Activated naive CD8-positive, alpha-beta T cell treated with anti-CD3 and anti-CD28 coated beads, Interleukin-2, amount 50 U/mL, for 24 hours (primary cell): ENCODE data around the gene CTSE.

Experiments
- ATAC-seq: fragments of 150-1000 bp; cut with Tn5 transposase; one replicate; pipeline ENCODE4 v1.10.0; 2021
- DNase-seq: peaks from one replicate; pipeline ENCODE4 v3.0.0; 2021
- H3K27ac Mint-ChIP-seq: one replicate; pipeline ENCODE4 v1.8.0; 2021; ENCODE audit warnings: mild to moderate bottlenecking, mixed read lengths
- H3K27me3 Mint-ChIP-seq: one replicate; pipeline ENCODE4 v1.8.0; 2021; ENCODE audit warnings: mixed read lengths
- H3K36me3 Mint-ChIP-seq: one replicate; pipeline ENCODE4 v1.8.0; 2021; ENCODE audit warnings: low read depth, mixed read lengths
- H3K4me1 Mint-ChIP-seq: one replicate; pipeline ENCODE4 v1.8.0; 2021; ENCODE audit warnings: mixed read lengths
- H3K4me3 Mint-ChIP-seq: one replicate; pipeline ENCODE4 v1.8.0; 2021; ENCODE audit warnings: mild to moderate bottlenecking, moderate library complexity, mixed read lengths
- H3K9me3 Mint-ChIP-seq: one replicate; pipeline ENCODE4 v1.8.0; 2021; ENCODE audit warnings: mixed read lengths

CTSE gene

DNA sequence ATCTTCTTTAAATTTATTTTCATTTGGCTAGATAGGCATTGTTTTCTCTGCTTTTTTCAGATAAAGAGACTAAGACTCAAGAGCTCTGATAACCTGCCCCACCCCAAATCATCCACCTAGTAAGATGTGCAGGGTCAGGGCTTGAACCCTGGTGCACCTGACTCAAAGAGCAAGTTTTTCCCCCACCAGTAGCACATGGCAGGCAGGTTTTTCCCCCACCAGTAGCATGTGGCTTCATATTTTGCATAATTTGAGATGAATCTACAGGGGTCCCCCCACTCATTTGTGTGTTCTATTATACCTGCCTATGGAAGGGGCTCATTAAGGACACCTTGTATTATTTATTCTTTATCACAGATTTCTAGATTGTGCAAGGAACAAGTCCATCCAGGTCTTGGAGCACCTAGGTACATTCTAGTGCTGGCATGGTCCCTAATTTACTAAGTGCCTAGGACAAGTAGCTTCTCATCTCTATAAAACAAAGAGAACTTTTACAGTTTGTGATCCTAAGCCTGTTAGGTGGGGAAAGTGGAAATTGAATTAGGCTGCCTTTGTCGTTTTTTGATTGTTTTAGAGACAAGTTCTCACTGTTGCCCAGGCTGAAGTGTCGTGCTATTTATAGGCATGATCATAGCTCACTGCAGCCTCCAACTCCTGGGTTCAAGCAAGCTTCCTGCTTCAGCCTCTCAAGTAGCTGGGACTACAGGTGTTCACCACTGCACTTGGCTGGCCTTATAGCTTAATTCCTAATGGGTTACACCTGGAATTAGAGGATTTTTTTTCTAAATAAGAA is 13.2 kb upstream of the CTSE start:
- H3K4me1 Mint-ChIP-seq, result peaks cover 33% of the 10 kb centered on the region
- H3K27me3 Mint-ChIP-seq, result peaks cover 16% of the 10 kb centered on the region
- no peaks in the 10 kb centered on the region for H3K36me3 Mint-ChIP-seq
- H3K9me3 Mint-ChIP-seq, result no peaks in the 10 kb centered on the region
- ATAC-seq (peak; percentile 63), DNase-seq (no peak)
- no peak overlapping the region for H3K27ac Mint-ChIP-seq
- H3K4me3 Mint-ChIP-seq, result no peak overlapping the region

DNA sequence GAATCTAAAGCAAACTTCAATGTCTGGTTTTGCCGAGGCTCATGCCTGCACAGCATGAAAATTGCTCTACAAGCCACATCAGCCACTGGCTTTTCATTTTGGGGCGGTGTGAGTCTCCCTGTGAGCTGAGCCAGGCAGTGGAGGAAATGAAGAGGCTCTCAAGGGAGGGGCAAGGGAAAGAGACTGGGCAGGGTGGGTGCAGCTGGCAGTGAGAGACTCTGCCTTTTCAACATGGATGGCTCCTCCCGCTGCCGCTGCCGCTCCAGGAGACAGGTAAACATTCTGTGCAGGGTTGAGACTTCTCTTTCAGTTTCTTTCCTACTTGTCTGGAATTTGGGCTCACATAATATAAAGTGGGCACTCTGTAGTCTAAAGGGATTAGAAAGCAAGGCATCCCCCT is 11.3 kb upstream of the CTSE start:
- Mint-ChIP-seq H3K27me3 (peaks cover 10% of the 10 kb centered on the region), H3K27ac (peak overlapping the region; percentile 10), H3K4me3 (peak overlapping the region; percentile 55), H3K4me1 (peaks cover 29% of the 10 kb centered on the region), H3K9me3 (no peaks in the 10 kb centered on the region), H3K36me3 (no peaks in the 10 kb centered on the region)
- no peak for DNase-seq
- no peak for ATAC-seq

GRCh38 chr1:206032380-206033140 is 8.9 kb upstream of the CTSE start:
- no peak for DNase-seq
- no peak for ATAC-seq
- Mint-ChIP-seq H3K4me1 (peaks cover 16% of the 10 kb centered on the region), H3K27me3 (peaks cover 8% of the 10 kb centered on the region), H3K27ac (no peak overlapping the region), H3K4me3 (no peak overlapping the region), H3K36me3 (no peaks in the 10 kb centered on the region), H3K9me3 (no peaks in the 10 kb centered on the region)

- DNase-seq (peak; percentile 74), ATAC-seq (peak; percentile 93)
- Mint-ChIP-seq H3K9me3 (no peaks in the 10 kb centered on the region), H3K27ac (no peak overlapping the region), H3K27me3 (peaks cover 11% of the 10 kb centered on the region), H3K4me1 (peaks cover 7% of the 10 kb centered on the region), H3K4me3 (no peak overlapping the region), H3K36me3 (no peaks in the 10 kb centered on the region)
Measured at GRCh38 chr1:206030714-206031113, 7.0 kb upstream of the CTSE start.

- no peak for DNase-seq
- Mint-ChIP-seq H3K4me3 (no peak overlapping the region), H3K9me3 (no peaks in the 10 kb centered on the region), H3K4me1 (peaks cover 7% of the 10 kb centered on the region), H3K27me3 (peaks cover 12% of the 10 kb centered on the region), H3K27ac (no peak overlapping the region), H3K36me3 (no peaks in the 10 kb centered on the region)
- ATAC-seq, result no peak
Measured at GRCh38 chr1:206030191-206030590, 6.5 kb upstream of the CTSE start.

- Mint-ChIP-seq H3K27ac (no peak overlapping the region), H3K36me3 (no peaks in the 10 kb centered on the region), H3K4me1 (peaks cover 4% of the 10 kb centered on the region), H3K9me3 (no peaks in the 10 kb centered on the region), H3K4me3 (no peak overlapping the region), H3K27me3 (peaks cover 12% of the 10 kb centered on the region)
- DNase-seq (no peak), ATAC-seq (no peak)
Measured at GRCh38 chr1:206029484-206029883, 5.8 kb upstream of the CTSE start.

- Mint-ChIP-seq H3K4me1 (peaks cover 6% of the 10 kb centered on the region), H3K27ac (no peak overlapping the region), H3K36me3 (no peaks in the 10 kb centered on the region), H3K27me3 (peaks cover 15% of the 10 kb centered on the region), H3K9me3 (no peaks in the 10 kb centered on the region), H3K4me3 (no peak overlapping the region)
- ATAC-seq (no peak), DNase-seq (no peak)
Measured at GRCh38 chr1:206025283-206025820, 1.7 kb upstream of the CTSE start.

- Mint-ChIP-seq H3K4me1 (peaks cover 6% of the 10 kb centered on the region), H3K9me3 (no peaks in the 10 kb centered on the region), H3K4me3 (no peak overlapping the region), H3K27me3 (peaks cover 15% of the 10 kb centered on the region), H3K36me3 (no peaks in the 10 kb centered on the region), H3K27ac (no peak overlapping the region)
- DNase-seq (no peak), ATAC-seq (no peak)
Measured at GRCh38 chr1:206022766-206023165, 929 bp downstream of the CTSE start.

- ATAC-seq, result no peak
- Mint-ChIP-seq H3K36me3 (no peaks in the 10 kb centered on the region), H3K27ac (no peak overlapping the region), H3K9me3 (no peaks in the 10 kb centered on the region), H3K27me3 (peaks cover 11% of the 10 kb centered on the region), H3K4me3 (no peak overlapping the region), H3K4me1 (peaks cover 6% of the 10 kb centered on the region)
- DNase-seq, result no peak
Measured at GRCh38 chr1:206021626-206022365, 1.9 kb downstream of the CTSE start.

- no peaks in the 10 kb centered on the region for H3K36me3 Mint-ChIP-seq
- ATAC-seq, result no peak
- no peaks in the 10 kb centered on the region for H3K9me3 Mint-ChIP-seq
- H3K27ac Mint-ChIP-seq, result no peak overlapping the region
- no peak overlapping the region for H3K4me3 Mint-ChIP-seq
- peaks cover 11% of the 10 kb centered on the region for H3K27me3 Mint-ChIP-seq
- no peak for DNase-seq
- peaks cover 6% of the 10 kb centered on the region for H3K4me1 Mint-ChIP-seq
Measured at GRCh38 chr1:206021008-206021625, 2.6 kb downstream of the CTSE start.

- no peak overlapping the region for H3K27ac Mint-ChIP-seq
- ATAC-seq (no peak), DNase-seq (no peak)
- H3K36me3 Mint-ChIP-seq, result no peaks in the 10 kb centered on the region
- peaks cover 8% of the 10 kb centered on the region for H3K27me3 Mint-ChIP-seq
- H3K4me1 Mint-ChIP-seq, result peaks cover 6% of the 10 kb centered on the region
- no peak overlapping the region for H3K4me3 Mint-ChIP-seq
- H3K9me3 Mint-ChIP-seq, result no peaks in the 10 kb centered on the region
Measured at GRCh38 chr1:206020393-206021007, 3.2 kb downstream of the CTSE start.

DNA sequence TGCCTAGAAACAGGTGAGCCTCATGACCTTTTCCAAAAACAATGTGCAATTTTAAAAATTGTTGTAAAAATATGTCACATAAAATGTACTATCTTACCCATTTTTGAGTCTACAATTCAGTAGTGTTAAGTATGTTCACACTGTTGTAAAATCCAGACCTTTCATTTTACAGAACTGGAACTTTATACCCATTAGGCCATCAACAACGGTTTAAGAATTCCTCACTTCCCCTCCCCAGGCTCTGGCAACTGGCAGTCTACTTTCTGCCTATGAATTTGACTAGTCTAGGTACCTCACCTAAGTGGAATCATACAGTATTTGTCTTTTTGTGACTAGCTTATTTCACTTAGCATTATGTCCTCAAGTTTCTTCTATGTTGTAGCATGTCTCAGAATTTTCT is 8.6 kb downstream of the CTSE start:
- Mint-ChIP-seq H3K4me1 (peaks cover 31% of the 10 kb centered on the region), H3K36me3 (no peaks in the 10 kb centered on the region), H3K4me3 (no peak overlapping the region), H3K27ac (no peak overlapping the region), H3K27me3 (no peaks in the 10 kb centered on the region), H3K9me3 (no peaks in the 10 kb centered on the region)
- no peak for DNase-seq
- ATAC-seq, result no peak

- H3K36me3 Mint-ChIP-seq, result no peaks in the 10 kb centered on the region
- peaks cover 31% of the 10 kb centered on the region for H3K4me1 Mint-ChIP-seq
- H3K27ac Mint-ChIP-seq, result no peak overlapping the region
- no peaks in the 10 kb centered on the region for H3K9me3 Mint-ChIP-seq
- no peak for DNase-seq
- ATAC-seq, result no peak
- no peak overlapping the region for H3K4me3 Mint-ChIP-seq
- H3K27me3 Mint-ChIP-seq, result no peaks in the 10 kb centered on the region
Measured at GRCh38 chr1:206014601-206015000, 9.1 kb downstream of the CTSE start.
